HG03045 (cell line): ENCODE data around the gene NEURL3.
"Not testable (repeated sequence)": the region's sequence is repeated elsewhere in the genome, so short reads cannot be mapped to it uniquely, and the experiment has no call there.

Experiments
- ATAC-seq: cut with Tn5 transposase; IDR thresholded peaks from one replicate; pipeline ENCODE4 v1.9.1; 2021; ENCODE audit warnings: mild to moderate bottlenecking, moderate library complexity; ENCODE audit not compliant: unreplicated experiment

Gene NEURL3

DNA sequence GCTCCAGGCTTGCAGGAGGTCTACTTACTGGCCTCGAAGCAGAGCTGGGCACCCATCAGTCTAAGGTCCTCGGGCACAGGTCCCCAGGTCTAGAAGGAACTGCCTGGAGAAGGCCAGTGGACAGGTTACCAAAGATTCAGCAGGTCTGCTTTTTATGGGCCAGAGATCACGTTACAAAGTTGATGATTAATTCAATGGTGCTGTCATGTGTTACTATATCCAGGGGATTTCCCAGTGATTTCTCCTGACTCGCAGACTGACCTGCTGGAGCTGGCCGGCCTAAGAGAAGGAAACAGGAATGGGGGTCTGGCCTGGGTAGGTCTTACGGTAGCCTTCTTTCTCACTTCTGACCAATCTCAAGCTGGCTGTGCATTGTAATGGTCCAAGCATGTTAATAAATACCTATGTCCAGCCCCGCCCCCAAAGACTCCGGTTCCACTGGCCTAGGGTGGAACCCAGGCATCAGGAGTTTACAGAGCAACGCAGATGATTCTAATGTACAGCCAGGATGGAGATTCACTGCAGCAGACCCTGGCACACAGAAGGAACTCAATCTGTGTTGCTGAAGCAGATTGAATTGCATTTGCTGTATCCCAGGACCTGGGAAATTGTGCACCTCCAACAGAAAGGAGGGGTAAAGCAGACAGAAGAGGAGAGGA, at the start of gene NEURL3:
TSS of gene NEURL3 (minus strand) at position 127 of the 659 bp plus-strand sequence. CDS start at position 56, 71 bp downstream.
- ATAC-seq, result no peak

DNA sequence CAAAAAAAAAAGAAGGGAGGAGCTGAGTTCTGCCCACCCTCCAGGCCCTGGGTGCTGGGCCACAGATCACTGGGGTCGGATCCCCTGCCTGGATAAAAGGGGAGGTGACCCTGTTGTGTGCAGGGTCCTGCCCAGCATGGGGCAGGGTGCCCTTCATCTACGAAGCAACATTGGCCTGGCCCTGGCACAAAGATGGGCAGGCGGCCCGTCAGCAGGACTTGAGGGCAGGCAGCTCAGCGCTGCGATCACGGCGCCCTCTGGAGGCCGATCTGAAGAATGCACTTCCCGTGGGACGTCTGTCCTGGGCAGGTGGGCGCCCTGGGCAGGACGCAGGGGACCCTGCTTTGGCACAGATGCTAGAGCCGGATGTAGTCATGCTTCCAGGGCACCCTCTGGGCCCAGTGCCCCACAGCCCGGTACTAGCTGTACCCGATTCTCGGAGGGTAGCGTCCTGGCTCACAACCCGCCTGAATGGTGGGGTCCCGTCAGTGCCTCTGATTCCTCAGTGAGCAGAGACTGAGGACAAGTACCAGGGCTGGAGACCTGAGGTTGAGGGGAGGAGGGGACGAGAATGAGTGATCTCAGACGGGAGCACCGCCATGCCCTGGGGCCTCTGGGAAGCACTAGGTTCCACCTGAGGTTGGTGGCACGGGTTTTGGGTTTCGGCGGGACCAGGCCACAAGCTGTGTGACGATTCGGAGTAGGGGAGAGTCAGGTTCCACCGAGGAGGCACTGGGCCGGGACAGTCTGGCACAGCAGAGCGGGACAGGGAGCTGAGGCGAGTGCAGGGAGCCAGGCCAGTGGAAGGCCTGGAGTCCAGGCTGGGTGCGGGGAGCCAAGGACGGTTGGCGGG, 49.4 kb upstream of the NEURL3 start:
- no peak for ATAC-seq

DNA sequence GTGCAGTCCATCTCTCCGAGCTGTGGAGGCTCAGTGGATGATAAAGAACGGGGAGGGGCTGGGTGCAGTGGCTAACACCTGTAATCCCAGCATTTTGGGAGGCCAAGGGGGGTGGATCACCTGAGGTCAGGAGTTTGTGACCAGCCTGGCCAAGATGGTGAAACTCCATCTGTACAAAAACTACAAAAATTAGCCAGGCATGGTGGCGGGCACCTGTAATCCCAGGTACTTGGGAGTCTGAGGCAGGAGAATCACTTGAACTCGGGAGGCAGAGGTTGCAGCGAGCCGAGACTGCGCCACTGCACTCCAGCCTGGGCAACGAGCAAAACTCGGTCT, 48.8 kb upstream of the NEURL3 start:
- ATAC-seq, result not testable (repeated sequence)

DNA sequence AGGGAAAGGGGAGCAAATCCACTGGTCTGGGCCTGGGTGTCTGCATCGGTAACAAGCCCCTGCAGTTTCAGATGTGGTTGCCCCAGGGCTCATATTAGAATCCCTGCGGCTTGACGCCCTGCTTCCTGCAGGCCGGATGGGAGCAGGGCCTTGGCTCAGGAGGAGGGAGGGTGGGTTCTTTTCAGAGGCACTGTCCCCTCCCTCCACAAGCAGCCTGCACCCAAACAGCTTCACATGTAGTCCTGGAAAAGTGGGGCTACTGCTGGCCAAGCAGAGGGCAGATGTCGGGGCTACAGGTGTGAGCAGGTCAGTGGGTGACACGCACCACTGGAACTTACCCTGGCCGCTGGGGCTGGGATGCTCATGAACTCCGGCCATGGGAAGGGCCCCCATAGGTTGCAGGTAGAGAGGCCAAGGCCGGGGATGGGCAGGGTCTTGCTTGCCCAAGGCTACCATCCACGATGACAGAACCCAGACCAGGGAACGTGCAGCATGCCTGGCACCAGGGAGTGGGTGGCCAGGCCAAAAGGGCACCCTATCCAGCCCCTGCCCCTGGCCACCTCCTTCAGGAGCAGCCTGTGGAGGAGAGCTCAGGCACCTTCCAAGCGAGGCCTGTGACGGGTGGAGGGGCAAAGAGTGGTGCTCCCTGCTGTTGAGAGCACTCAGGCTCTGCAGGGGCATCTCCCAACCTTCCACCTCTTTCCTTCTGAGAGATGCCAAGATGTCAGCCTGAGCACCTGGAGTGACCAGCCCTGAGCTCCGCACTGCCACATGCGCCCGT, 48.2 kb upstream of the NEURL3 start:
- ATAC-seq, result no peak

DNA sequence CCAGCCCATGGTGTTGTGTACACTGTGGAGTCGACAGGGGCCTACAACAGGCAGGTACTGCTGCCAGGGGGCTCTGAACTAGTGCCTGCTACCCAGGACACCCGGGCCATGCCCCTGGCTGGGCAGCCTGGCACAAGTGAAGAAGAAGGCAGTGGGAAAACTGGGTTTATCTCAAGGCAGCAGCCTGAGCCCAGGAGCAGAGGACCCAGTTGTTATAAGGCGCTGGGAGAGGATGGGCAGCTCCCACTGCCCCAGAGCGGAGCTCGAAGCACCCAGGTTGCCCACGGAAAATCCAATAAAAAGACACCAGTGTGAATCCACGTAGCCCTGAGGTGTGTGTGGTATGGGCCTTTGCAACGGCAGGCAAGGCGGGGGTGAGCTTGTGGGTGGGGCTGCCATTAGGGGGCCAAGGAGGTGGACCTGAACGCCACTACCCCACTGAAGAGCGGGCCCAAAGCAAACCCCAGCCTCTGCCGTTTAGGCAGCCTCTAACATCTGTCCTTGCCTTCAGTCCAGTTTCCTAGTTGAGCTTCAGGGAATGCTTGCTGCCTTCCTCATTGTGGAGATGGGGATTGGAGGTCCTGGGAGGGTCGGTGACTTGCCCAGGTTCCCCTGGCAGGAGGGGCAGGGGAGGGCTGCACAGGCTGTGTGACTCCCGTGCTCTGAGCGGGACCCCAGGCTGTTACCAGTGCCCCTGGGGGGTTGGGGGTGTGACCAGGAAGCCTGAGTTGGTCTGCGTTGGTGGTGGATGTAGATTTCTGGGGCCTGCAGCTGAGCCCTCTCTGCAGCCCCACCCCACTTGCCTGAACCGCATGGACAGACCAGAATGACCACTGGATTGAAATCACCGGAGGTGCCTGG, 47.4 kb upstream of the NEURL3 start:
- no peak for ATAC-seq

GRCh38 chr2:96551605-96552314, 46.6 kb upstream of the NEURL3 start:
- no peak for ATAC-seq

DNA sequence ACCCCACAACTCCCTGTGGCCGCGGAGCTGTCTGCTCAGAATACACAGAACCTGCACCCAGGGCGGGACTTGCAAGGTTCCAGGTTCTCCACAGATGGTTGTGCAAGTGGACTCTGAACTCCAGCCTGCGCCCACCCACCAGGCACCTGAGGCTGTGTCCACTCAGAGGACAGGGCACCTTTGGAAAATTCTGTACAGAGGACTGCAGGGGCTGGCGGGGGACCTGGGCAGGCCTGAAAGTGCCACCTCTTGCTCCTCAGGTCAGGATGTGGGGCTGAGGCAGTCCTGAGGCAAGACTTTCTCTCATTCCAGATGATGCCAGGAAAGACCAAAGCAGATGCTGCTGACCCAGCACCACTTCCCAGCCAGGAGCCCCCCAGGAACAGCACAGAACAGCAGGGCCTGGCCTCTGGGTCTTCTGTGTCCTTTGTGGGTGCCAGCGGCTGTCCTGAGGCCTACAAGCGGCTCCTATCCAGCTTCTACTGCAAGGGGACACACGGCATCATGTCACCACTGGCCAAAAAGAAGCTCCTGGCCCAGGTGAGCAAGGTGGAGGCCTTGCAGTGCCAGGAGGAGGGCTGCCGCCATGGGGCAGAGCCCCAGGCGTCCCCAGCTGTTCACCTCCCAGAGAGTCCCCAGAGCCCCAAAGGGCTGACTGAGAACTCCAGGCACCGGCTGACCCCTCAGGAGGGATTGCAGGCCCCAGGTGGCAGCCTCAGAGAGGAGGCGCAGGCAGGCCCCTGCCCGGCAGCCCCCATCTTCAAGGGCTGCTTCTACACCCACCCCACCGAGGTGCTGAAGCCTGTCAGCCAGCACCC, 45.8 kb upstream of the NEURL3 start:
- no peak for ATAC-seq

GRCh38 chr2:96549967-96550786, 45.0 kb upstream of the NEURL3 start:
- no peak for ATAC-seq

GRCh38 chr2:96549466-96549785, 44.3 kb upstream of the NEURL3 start:
- no peak for ATAC-seq

DNA sequence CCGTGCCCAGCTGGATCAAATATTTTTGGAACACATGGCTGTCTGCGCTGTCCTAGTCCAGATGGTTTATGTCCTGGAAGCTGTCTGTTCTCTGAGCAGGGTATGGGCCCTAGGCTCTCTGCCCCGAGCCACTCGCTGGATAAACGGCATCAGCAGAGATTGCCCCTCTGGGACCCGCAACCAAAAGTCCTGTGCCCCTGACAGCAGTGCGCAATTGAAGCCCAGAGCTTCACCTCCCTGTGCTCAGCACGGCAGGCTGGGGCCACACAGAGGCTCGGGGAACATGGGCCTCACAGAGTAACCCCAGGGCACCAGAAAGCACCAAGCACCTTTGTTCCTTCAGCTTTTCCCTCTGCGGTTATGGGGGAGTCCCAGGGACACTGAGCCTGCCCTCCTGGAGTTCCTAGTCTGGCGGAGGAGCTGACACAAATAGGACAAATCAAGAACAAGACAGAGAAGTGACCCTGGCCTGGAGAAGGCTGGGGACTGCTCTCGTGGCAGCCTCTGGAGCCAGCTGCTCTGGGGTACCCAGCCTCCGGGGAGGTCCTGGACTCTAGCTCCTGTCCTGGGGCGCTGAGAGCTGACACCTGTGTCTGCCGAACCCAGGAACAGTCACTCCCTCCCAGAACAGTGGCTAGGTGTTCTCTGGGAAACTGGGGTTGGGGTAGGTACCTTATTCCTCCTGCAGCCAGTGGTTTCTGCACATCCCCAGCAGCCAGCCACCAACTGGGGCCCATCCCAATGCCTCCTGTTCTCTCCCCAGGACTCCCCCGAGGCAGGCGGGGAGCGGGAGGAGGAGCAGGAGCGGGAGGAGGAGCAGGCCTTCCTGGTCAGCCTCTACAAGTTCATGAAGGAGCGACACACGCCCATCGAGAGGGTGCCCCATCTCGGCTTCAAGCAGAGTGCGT, 43.7 kb upstream of the NEURL3 start:
- ATAC-seq, result no peak

GRCh38 chr2:96547731-96548171, 42.6 kb upstream of the NEURL3 start:
- ATAC-seq, result no peak

DNA sequence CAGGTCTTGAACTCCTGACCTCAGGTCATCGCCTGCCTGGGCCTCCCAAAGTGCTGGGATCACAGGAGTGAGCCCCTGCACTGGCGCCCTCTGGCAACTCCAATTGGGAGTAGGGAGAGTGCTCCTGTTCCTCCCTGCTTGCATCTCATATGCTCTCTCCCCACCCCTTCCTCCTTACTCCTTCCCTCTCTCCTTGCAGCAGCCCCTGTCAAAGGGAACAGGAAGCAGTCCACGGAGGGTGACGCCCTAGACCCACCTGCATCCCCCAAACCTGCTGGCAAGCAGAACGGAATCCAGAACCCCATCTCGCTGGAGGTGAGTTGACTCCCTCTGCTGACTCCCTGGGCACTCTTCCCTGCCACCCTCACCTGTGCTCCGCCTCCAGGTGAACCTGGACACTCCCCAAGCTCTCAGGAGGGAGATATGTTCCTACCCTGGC, 42.1 kb upstream of the NEURL3 start:
- ATAC-seq, result no peak

DNA sequence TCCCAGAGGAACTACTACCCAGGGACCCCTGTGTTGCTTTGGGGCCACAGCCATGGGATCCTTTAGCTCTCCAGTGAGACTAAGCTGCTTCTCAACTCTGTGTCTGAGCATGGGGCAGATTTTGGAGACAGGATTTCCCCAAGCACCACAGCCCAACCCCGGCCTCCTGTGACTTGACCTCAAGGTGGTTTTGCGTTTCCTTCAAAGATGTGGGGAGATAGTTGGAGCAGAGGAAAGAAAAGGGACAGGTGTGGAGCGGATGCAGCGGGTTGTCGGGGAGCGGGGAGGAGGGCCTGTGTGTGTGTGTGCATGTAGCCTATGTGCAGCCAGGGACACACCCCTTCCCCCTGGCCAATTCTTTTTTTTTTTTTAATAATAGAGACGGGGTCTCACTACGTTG, 41.6 kb upstream of the NEURL3 start:
- ATAC-seq, result no peak

DNA sequence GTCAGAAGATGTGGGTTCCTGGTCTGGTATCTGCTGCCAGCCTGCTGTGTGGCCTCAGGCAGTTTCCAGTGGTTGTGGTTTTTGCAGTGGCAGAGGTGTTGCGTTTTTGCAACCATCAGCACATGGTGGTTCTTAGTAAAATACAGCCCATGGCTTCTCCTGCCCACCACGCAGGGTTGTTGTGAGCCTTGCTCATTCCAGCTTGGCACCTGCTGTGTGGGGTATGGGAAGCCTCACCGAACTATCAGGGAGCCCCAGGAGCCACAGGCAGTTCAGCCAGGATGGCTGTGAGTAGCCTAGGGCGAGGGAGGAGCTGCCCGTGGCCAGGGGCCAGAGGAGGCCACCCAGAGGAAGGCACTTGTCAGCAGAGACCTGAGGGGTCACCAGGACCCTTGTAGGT, 41.2 kb upstream of the NEURL3 start:
- ATAC-seq, result no peak

- ATAC-seq, result no peak
Observed at GRCh38 chr2:96542357-96542977, 37.3 kb upstream of the NEURL3 start.

DNA sequence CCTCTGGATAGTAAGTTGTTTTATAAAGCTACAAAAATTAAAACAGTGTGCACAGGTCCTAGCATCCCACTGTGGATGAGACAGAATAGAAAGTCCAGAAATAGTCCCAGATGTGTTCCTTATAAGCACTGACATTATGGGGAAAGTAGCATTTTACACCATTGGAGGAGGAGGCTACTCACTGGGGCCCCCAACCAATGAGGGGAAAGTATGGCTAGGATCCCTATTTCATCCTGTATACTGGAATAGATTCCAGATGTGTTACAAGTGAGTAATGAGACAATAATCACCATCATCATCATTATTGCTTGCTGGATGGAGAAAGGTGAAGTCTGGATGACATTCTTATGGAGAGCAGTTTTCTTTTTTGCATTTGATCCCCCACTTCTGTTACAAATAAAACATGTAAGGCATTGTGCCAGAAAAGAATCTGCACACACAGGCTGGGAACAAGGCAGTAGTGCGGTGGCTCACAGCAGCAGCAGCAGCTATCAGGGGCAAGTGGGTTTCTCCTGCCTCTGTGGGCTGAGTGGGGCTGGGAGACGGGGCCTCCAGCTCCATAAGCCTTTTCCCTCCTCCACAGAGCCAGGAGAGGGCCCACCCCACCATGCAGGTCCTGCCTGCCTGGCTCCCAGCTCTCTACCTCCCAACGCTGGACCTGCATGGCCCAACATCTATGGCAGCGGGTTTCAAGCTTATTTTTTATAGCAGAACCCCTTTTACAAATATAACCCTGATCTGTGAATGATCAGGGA, 36.4 kb upstream of the NEURL3 start:
- ATAC-seq, result no peak
